ENCODE measurements around the gene IGFLR1. TPM values are rescaled to one million over a fixed set of nuclear protein-coding genes. Genes with fewer than 3 reads are reported as not detected.

Gene IGFLR1
- total and polyA plus RNA-seq, 4 donors, result 7.0 to 59.7 (median 31.2) TPM

DNA sequence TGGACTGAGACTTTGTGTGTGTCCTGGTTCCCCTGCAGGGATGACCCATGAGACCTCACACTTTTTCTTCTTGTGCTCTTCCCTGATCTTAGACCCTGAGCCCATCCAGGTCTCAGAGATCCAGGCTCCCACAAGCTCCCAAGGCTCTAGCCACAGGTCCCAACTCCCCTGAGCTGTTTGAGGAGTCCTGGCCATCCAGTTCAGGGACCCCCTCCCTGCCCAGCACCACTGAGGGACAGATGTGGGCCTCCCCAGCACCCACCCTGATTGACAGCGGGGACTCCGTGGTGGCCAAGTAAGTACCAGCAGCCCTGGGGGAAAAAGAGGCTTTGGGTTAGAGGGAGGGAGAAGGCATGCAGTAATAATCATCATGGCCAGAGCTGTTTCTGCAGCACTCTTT lies 17.4 kb upstream of the IGFLR1 start:
- Histone ChIP-seq H3K27me3 (ENCODE audit: control insufficient read depth in 4 of 4, insufficient read depth in 4 of 4, low read length in 3 of 4) (no peaks in the 10 kb centered on the region), H3K9me3 (ENCODE audit: control insufficient read depth in 4 of 4, low read length in 3 of 4) (no peaks in the 10 kb centered on the region), H3K36me3 (ENCODE audit: control insufficient read depth in 4 of 4, insufficient read depth in 3 of 4, low read depth in 1 of 4, low read length in 3 of 4) (peaks cover 1 to 8% (median 2%) of the 10 kb centered on the region in 4 donors), H3K4me3 (ENCODE audit: low read depth in 1 of 3, low read length in 3 of 3) (no peak overlapping the region), H3K27ac (ENCODE audit: low read depth in 1 of 2, low read length in 2 of 2) (no peak overlapping the region), H3K4me1 (ENCODE audit: control insufficient read depth in 4 of 4, insufficient read depth in 4 of 4, low read length in 3 of 4) (peaks cover 14 to 19% (median 18%) of the 10 kb centered on the region in 4 donors), H3K9ac (ENCODE audit: low read depth in 1 of 2, low read length in 2 of 2) (no peak overlapping the region)
- WGBS, result 99% methylated on average over 2 of the region's 2 CpGs
- no peak for DNase-seq (ENCODE audit: low spot score)
- TF ChIP-seq FOXA2 (IDR thresholded peaks at IDR 0.05), result no peak
- no peak for TF ChIP-seq FOXA1 (IDR thresholded peaks at IDR 0.05)
- TF ChIP-seq GABPA (IDR thresholded peaks at IDR 0.05 in 1 of 2, conservative IDR thresholded peaks at IDR 0.05 in 1 of 2), result no peak
- TF ChIP-seq NR2F2 (IDR thresholded peaks at IDR 0.05), result no peak
- no peak for TF ChIP-seq HNF4A (conservative IDR thresholded peaks at IDR 0.05)
- TF ChIP-seq, protein P1, sequence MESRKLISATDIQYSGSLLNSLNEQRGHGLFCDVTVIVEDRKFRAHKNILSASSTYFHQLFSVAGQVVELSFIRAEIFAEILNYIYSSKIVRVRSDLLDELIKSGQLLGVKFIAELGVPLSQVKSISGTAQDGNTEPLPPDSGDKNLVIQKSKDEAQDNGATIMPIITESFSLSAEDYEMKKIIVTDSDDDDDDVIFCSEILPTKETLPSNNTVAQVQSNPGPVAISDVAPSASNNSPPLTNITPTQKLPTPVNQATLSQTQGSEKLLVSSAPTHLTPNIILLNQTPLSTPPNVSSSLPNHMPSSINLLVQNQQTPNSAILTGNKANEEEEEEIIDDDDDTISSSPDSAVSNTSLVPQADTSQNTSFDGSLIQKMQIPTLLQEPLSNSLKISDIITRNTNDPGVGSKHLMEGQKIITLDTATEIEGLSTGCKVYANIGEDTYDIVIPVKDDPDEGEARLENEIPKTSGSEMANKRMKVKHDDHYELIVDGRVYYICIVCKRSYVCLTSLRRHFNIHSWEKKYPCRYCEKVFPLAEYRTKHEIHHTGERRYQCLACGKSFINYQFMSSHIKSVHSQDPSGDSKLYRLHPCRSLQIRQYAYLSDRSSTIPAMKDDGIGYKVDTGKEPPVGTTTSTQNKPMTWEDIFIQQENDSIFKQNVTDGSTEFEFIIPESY (IDR thresholded peaks at IDR 0.05), result no peak
- TF ChIP-seq, protein P2, sequence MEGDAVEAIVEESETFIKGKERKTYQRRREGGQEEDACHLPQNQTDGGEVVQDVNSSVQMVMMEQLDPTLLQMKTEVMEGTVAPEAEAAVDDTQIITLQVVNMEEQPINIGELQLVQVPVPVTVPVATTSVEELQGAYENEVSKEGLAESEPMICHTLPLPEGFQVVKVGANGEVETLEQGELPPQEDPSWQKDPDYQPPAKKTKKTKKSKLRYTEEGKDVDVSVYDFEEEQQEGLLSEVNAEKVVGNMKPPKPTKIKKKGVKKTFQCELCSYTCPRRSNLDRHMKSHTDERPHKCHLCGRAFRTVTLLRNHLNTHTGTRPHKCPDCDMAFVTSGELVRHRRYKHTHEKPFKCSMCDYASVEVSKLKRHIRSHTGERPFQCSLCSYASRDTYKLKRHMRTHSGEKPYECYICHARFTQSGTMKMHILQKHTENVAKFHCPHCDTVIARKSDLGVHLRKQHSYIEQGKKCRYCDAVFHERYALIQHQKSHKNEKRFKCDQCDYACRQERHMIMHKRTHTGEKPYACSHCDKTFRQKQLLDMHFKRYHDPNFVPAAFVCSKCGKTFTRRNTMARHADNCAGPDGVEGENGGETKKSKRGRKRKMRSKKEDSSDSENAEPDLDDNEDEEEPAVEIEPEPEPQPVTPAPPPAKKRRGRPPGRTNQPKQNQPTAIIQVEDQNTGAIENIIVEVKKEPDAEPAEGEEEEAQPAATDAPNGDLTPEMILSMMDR (IDR thresholded peaks at IDR 0.05; ENCODE audit: low read depth, low read length, missing input control), result no peak
- TF ChIP-seq, protein P3, sequence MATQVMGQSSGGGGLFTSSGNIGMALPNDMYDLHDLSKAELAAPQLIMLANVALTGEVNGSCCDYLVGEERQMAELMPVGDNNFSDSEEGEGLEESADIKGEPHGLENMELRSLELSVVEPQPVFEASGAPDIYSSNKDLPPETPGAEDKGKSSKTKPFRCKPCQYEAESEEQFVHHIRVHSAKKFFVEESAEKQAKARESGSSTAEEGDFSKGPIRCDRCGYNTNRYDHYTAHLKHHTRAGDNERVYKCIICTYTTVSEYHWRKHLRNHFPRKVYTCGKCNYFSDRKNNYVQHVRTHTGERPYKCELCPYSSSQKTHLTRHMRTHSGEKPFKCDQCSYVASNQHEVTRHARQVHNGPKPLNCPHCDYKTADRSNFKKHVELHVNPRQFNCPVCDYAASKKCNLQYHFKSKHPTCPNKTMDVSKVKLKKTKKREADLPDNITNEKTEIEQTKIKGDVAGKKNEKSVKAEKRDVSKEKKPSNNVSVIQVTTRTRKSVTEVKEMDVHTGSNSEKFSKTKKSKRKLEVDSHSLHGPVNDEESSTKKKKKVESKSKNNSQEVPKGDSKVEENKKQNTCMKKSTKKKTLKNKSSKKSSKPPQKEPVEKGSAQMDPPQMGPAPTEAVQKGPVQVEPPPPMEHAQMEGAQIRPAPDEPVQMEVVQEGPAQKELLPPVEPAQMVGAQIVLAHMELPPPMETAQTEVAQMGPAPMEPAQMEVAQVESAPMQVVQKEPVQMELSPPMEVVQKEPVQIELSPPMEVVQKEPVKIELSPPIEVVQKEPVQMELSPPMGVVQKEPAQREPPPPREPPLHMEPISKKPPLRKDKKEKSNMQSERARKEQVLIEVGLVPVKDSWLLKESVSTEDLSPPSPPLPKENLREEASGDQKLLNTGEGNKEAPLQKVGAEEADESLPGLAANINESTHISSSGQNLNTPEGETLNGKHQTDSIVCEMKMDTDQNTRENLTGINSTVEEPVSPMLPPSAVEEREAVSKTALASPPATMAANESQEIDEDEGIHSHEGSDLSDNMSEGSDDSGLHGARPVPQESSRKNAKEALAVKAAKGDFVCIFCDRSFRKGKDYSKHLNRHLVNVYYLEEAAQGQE (IDR thresholded peaks at IDR 0.05), result no peak
- TF ChIP-seq HNF4G (IDR thresholded peaks at IDR 0.05), result no peak
- TF ChIP-seq YY1 (IDR thresholded peaks at IDR 0.05), result no peak
- no peak for TF ChIP-seq RAD21 (IDR thresholded peaks at IDR 0.05)
- TF ChIP-seq JUND (IDR thresholded peaks at IDR 0.05), result no peak
- no peak for TF ChIP-seq EGR1 (IDR thresholded peaks at IDR 0.05; ENCODE audit: low read depth in 2 of 2)
- TF ChIP-seq, protein P4, sequence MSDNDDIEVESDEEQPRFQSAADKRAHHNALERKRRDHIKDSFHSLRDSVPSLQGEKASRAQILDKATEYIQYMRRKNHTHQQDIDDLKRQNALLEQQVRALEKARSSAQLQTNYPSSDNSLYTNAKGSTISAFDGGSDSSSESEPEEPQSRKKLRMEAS (IDR thresholded peaks at IDR 0.05), result no peak
- TF ChIP-seq, protein P5, sequence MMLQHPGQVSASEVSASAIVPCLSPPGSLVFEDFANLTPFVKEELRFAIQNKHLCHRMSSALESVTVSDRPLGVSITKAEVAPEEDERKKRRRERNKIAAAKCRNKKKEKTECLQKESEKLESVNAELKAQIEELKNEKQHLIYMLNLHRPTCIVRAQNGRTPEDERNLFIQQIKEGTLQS (IDR thresholded peaks at IDR 0.05), result no peak
- TF ChIP-seq SP1 (IDR thresholded peaks at IDR 0.05), result no peak
- TF ChIP-seq RXRA (IDR thresholded peaks at IDR 0.05), result no peak
- no peak for TF ChIP-seq TAF1 (conservative IDR thresholded peaks at IDR 0.05)

Measured in liver (tissue), 9 donors.